Natural killer cell (primary cell): ENCODE measurements around the gene FRAT2. TPM values are rescaled to one million over a fixed set of nuclear protein-coding genes. Genes with fewer than 3 reads are reported as not detected.

Source experiments
- ATAC-seq, 3 donors: fragments of 150-1000 bp in 2 of 3; fragments of 200-7000 bp in 1 of 3; cut with Tn5 transposase; 1 replicate in 1 of 3; 2 replicates in 2 of 3; pipeline ENCODE4 v1.10.0; 2021; ENCODE audit warnings: mild to moderate bottlenecking in 2 of 3, moderate library complexity in 2 of 3
- DNase-seq, 2 donors: peaks; one replicate each; pipeline versions ENCODE4 v3.0.0 to v3.0.0-alpha.2; 2013 to 2021; ENCODE audit warnings: mixed read lengths in 1 of 2
- H3K27ac ChIP-seq: one replicate; pipeline ENCODE4 v1.5.1; 2013; ENCODE audit warnings: mild to moderate bottlenecking, low read length
- H3K27me3 ChIP-seq: one replicate; pipeline ENCODE4 v1.6.1; 2013; ENCODE audit warnings: low read length; ENCODE audit not compliant: control insufficient read depth, insufficient read depth
- H3K36me3 ChIP-seq: one replicate; pipeline ENCODE4 v1.6.1; 2013; ENCODE audit warnings: low read length; ENCODE audit not compliant: control insufficient read depth, insufficient read depth
- H3K4me1 ChIP-seq: one replicate; pipeline ENCODE4 v1.6.1; 2013; ENCODE audit warnings: low read length; ENCODE audit not compliant: control insufficient read depth, insufficient read depth
- H3K4me3 ChIP-seq: one replicate; pipeline ENCODE4 v1.5.1; 2013; ENCODE audit warnings: low read length
- H3K9me3 ChIP-seq: one replicate; pipeline ENCODE4 v1.6.1; 2013; ENCODE audit warnings: low read length; ENCODE audit not compliant: control insufficient read depth, insufficient read depth
- H3K27ac Mint-ChIP-seq, 2 donors: one replicate each; pipeline ENCODE4 v1.8.0; 2022; ENCODE audit warnings: mild to moderate bottlenecking in 2 of 2, mixed read lengths in 2 of 2, moderate library complexity in 1 of 2
- H3K27me3 Mint-ChIP-seq, 2 donors: one replicate each; pipeline ENCODE4 v1.8.0; 2022; ENCODE audit warnings: low read depth in 2 of 2, mixed read lengths in 2 of 2
- H3K36me3 Mint-ChIP-seq: one replicate; pipeline ENCODE4 v1.8.0; 2022; ENCODE audit warnings: mixed read lengths
- H3K4me1 Mint-ChIP-seq, 2 donors: one replicate each; pipeline ENCODE4 v1.8.0; 2022; ENCODE audit warnings: mixed read lengths in 2 of 2
- H3K4me3 Mint-ChIP-seq: one replicate; pipeline ENCODE4 v1.8.0; 2022; ENCODE audit warnings: mild to moderate bottlenecking, moderate library complexity, mixed read lengths
- H3K9me3 Mint-ChIP-seq, 2 donors: one replicate each; pipeline ENCODE4 v1.8.0; 2022; ENCODE audit warnings: mixed read lengths in 2 of 2
- CTCF ChIP-seq: fragments of 200-600 bp; IDR thresholded peaks from one replicate; pipeline ENCODE4 v1.8.0; 2022; ENCODE audit warnings: antibody characterized with exemption
- WGBS: methylation state at CpG from one replicate; pipeline ENCODE4 v1.1.7; 2013; ENCODE audit warnings: missing lambda C conversion rate; ENCODE audit not compliant: insufficient coverage; 5-methylcytosine and 5-hydroxymethylcytosine counted together
- intact Hi-C: fragments of 100-400 bp; cut with micrococcal nuclease; formaldehyde crosslinking; loops from one replicate; pipeline ENCODE4 v1.14.2; 2022
- total RNA-seq, 4 donors: library from RNA; stranded (reverse); fragments of 120-200 nt in 1 of 4; gene quantifications; one replicate each; pipeline versions ENCODE4 v1.2.3 to v1.2.4, GENCODE V29; 2013 to 2022

Gene FRAT2
- total RNA-seq, 3 donors from 2014 or later (not counting 1 experiment from before 2014, with no cell fraction given): 18.7 to 23.4 (median 22.2) TPM

GRCh38 chr10:97381626-97382025 is 47.1 kb upstream of the FRAT2 start:
- peaks cover 25% of the 10 kb centered on the region for H3K36me3 ChIP-seq
- ATAC-seq (no peak), DNase-seq (no peak)
- Mint-ChIP-seq H3K36me3 (no peaks in the 10 kb centered on the region), H3K4me1 (no peaks in the 10 kb centered on the region), H3K27ac (no peak overlapping the region), H3K27me3 (no peaks in the 10 kb centered on the region), H3K9me3 (no peaks in the 10 kb centered on the region), H3K4me3 (no peak overlapping the region)
- H3K27me3 ChIP-seq: no peaks in the 10 kb centered on the region
- H3K4me3 ChIP-seq: no peak overlapping the region
- no peaks in the 10 kb centered on the region for H3K9me3 ChIP-seq
- intact Hi-C loops: no loop called here
- 93% methylated on average over 8 of the region's 8 CpGs for WGBS
- no peaks in the 10 kb centered on the region for H3K4me1 ChIP-seq
- no peak overlapping the region for H3K27ac ChIP-seq
- no peak for TF ChIP-seq CTCF

- H3K27ac ChIP-seq: no peak overlapping the region
- H3K9me3 ChIP-seq: no peaks in the 10 kb centered on the region
- no peaks in the 10 kb centered on the region for H3K36me3 Mint-ChIP-seq
- DNase-seq (no peak), ATAC-seq (no peak)
- no peaks in the 10 kb centered on the region for H3K9me3 Mint-ChIP-seq
- peaks cover 26% of the 10 kb centered on the region for H3K36me3 ChIP-seq
- intact Hi-C loops: no loop called here
- no peaks in the 10 kb centered on the region for H3K4me1 Mint-ChIP-seq
- H3K4me1 ChIP-seq: no peaks in the 10 kb centered on the region
- WGBS: 95% methylated on average over 8 of the region's 8 CpGs
- TF ChIP-seq CTCF: no peak
- H3K4me3 ChIP-seq: no peak overlapping the region
- no peaks in the 10 kb centered on the region for H3K27me3 Mint-ChIP-seq
- H3K27me3 ChIP-seq: no peaks in the 10 kb centered on the region
- no peak overlapping the region for H3K27ac Mint-ChIP-seq
- H3K4me3 Mint-ChIP-seq: no peak overlapping the region
Observed at GRCh38 chr10:97380516-97380915, 46.0 kb upstream of the FRAT2 start.

GRCh38 chr10:97378933-97379921 is 44.7 kb upstream of the FRAT2 start:
- H3K4me3 ChIP-seq: no peak overlapping the region
- 92% methylated on average over 15 of the region's 15 CpGs for WGBS
- peak in 1 of 3 donors; percentile 6 for ATAC-seq
- peaks cover 22% of the 10 kb centered on the region for H3K36me3 ChIP-seq
- Mint-ChIP-seq H3K27me3 (no peaks in the 10 kb centered on the region), H3K27ac (no peak overlapping the region), H3K4me1 (no peaks in the 10 kb centered on the region), H3K9me3 (no peaks in the 10 kb centered on the region), H3K36me3 (no peaks in the 10 kb centered on the region), H3K4me3 (no peak overlapping the region)
- no peaks in the 10 kb centered on the region for H3K9me3 ChIP-seq
- TF ChIP-seq CTCF: no peak
- DNase-seq: no peak
- no peak overlapping the region for H3K27ac ChIP-seq
- intact Hi-C loops: no loop called here
- no peaks in the 10 kb centered on the region for H3K4me1 ChIP-seq
- no peaks in the 10 kb centered on the region for H3K27me3 ChIP-seq
